BLaER1 treated with 17β-estradiol and CSF1 and Interleukin-3, amounts not matched to agents 10 nM and 100 nM (cell line): ENCODE measurements around the gene EIF6.

Experiments
- H3K27ac ChIP-seq, 11 experiments: shearing (Covaris generic); formaldehyde crosslinking; 2 replicates each; pipeline ENCODE4 v1.8.1; 2022
- H3K27me3 ChIP-seq, 11 experiments: shearing (Covaris generic); formaldehyde crosslinking; 2 replicates each; pipeline ENCODE4 v1.8.1; 2022
- H3K36me3 ChIP-seq, 11 experiments: shearing (Covaris generic); formaldehyde crosslinking; 2 replicates each; pipeline ENCODE4 v1.8.1; 2022
- H3K4me1 ChIP-seq, 10 experiments: shearing (Covaris generic); formaldehyde crosslinking; 2 replicates each; pipeline ENCODE4 v1.8.1; 2022
- H3K4me2 ChIP-seq, 11 experiments: shearing (Covaris generic); formaldehyde crosslinking; 2 replicates each; pipeline ENCODE4 v1.8.1; 2022
- H3K4me3 ChIP-seq, 10 experiments: shearing (Covaris generic); formaldehyde crosslinking; 2 replicates each; pipeline ENCODE4 v1.8.1; 2022
- H3K9ac ChIP-seq, 11 experiments: shearing (Covaris generic); formaldehyde crosslinking; 2 replicates each; pipeline ENCODE4 v1.8.1; 2022
- H3K9me3 ChIP-seq, 11 experiments: shearing (Covaris generic); formaldehyde crosslinking; replicated peaks in 1 of 11; 2 replicates each; pipeline ENCODE4 v1.8.1; 2022
- H4K20me1 ChIP-seq, 11 experiments: shearing (Covaris generic); formaldehyde crosslinking; 2 replicates each; pipeline ENCODE4 v1.8.1; 2022
- Cebpa-rat ChIP-seq, 11 experiments: shearing (Covaris generic); IDR thresholded peaks; 2 replicates each; pipeline ENCODE4 v1.8.1; 2022

The EIF6 gene

GRCh38 chr20:35283441-35284266 is 918 bp downstream of the EIF6 start:
- Histone ChIP-seq H3K4me2 (peak overlapping the region; percentile 86 to 99 (median 96)), H3K4me1 (peaks cover 14 to 38% (median 19%) of the 10 kb centered on the region in 10 experiments), H3K4me3 (peak overlapping the region; percentile 74 to 99 (median 94)), H3K27ac (peak overlapping the region; percentile 75 to 92 (median 86)), H3K9me3 (no peaks in the 10 kb centered on the region), H3K9ac (peak overlapping the region; percentile 86 to 96 (median 93)), H3K36me3 (peaks cover 34 to 49% (median 47%) of the 10 kb centered on the region in 11 experiments), H4K20me1 (peaks cover 0 to 55% (median 38%) of the 10 kb centered on the region in 11 experiments; a peak in 16 of 22 replicates), H3K27me3 (no peaks in the 10 kb centered on the region)
- TF ChIP-seq Cebpa-rat (IDR thresholded peaks at IDR 0.05), result no peak

GRCh38 chr20:35281506-35282101 is 3.0 kb downstream of the EIF6 start:
- H3K4me3 ChIP-seq, result no peak overlapping the region
- peaks cover 39 to 57% (median 53%) of the 10 kb centered on the region in 11 experiments for H3K36me3 ChIP-seq
- H3K4me1 ChIP-seq, result peaks cover 20 to 47% (median 24%) of the 10 kb centered on the region in 10 experiments
- H3K4me2 ChIP-seq, result no peak overlapping the region; a peak in 2 of 22 replicates
- no peaks in the 10 kb centered on the region for H3K27me3 ChIP-seq
- no peaks in the 10 kb centered on the region for H3K9me3 ChIP-seq
- no peak for TF ChIP-seq Cebpa-rat (IDR thresholded peaks at IDR 0.05)
- H3K9ac ChIP-seq, result no peak overlapping the region
- H3K27ac ChIP-seq, result no peak overlapping the region
- H4K20me1 ChIP-seq, result peaks cover 1 to 68% (median 42%) of the 10 kb centered on the region in 11 experiments; a peak in 18 of 22 replicates

- H3K36me3 ChIP-seq, result peaks cover 50 to 67% (median 64%) of the 10 kb centered on the region in 11 experiments
- H3K4me3 ChIP-seq, result no peak overlapping the region
- no peaks in the 10 kb centered on the region for H3K27me3 ChIP-seq
- no peak overlapping the region for H3K4me2 ChIP-seq
- no peak for TF ChIP-seq Cebpa-rat (IDR thresholded peaks at IDR 0.05)
- H3K9ac ChIP-seq, result peak overlapping the region in 3 of 11 experiments; percentile 1 to 6 (median 3); a peak in 2 of 22 replicates
- peaks cover 12 to 78% (median 52%) of the 10 kb centered on the region in 11 experiments; a peak in 18 of 22 replicates for H4K20me1 ChIP-seq
- H3K4me1 ChIP-seq, result peaks cover 25 to 58% (median 33%) of the 10 kb centered on the region in 10 experiments
- no peaks in the 10 kb centered on the region for H3K9me3 ChIP-seq
- H3K27ac ChIP-seq, result peak overlapping the region in 1 of 11 experiments; percentile 17; a peak in 1 of 22 replicates
These were observed 4.0 kb downstream of the EIF6 start for GRCh38 chr20:35280523-35280922.

- H3K27me3 ChIP-seq, result no peaks in the 10 kb centered on the region
- H3K36me3 ChIP-seq, result peaks cover 59 to 76% (median 73%) of the 10 kb centered on the region in 11 experiments
- peaks cover 21 to 81% (median 55%) of the 10 kb centered on the region in 11 experiments; a peak in 19 of 22 replicates for H4K20me1 ChIP-seq
- no peak overlapping the region for H3K4me2 ChIP-seq
- no peak overlapping the region for H3K4me3 ChIP-seq
- no peak overlapping the region for H3K27ac ChIP-seq
- H3K9me3 ChIP-seq, result no peaks in the 10 kb centered on the region
- peak overlapping the region in 8 of 11 experiments; percentile 1 to 41 (median 7); a peak in 5 of 22 replicates for H3K9ac ChIP-seq
- peaks cover 22 to 57% (median 26%) of the 10 kb centered on the region in 10 experiments for H3K4me1 ChIP-seq
- no peak for TF ChIP-seq Cebpa-rat (IDR thresholded peaks at IDR 0.05)
These were observed 4.9 kb downstream of the EIF6 start for GRCh38 chr20:35279533-35280174.

GRCh38 chr20:35279040-35279439 is 5.5 kb downstream of the EIF6 start:
- H3K4me2 ChIP-seq, result peak overlapping the region in 1 of 11 experiments; percentile 73; a peak in 1 of 22 replicates
- peaks cover 22 to 57% (median 26%) of the 10 kb centered on the region in 10 experiments for H3K4me1 ChIP-seq
- no peak for TF ChIP-seq Cebpa-rat (IDR thresholded peaks at IDR 0.05)
- peak overlapping the region in 3 of 11 experiments; percentile 11 to 96 (median 91); a peak in 3 of 22 replicates for H3K27ac ChIP-seq
- H3K27me3 ChIP-seq, result no peaks in the 10 kb centered on the region
- peak overlapping the region in 6 of 11 experiments; percentile 6 to 41 (median 20); a peak in 5 of 22 replicates for H3K9ac ChIP-seq
- H3K4me3 ChIP-seq, result no peak overlapping the region
- peaks cover 64 to 82% (median 79%) of the 10 kb centered on the region in 11 experiments for H3K36me3 ChIP-seq
- H3K9me3 ChIP-seq, result no peaks in the 10 kb centered on the region
- H4K20me1 ChIP-seq, result peaks cover 27 to 85% (median 55%) of the 10 kb centered on the region in 11 experiments; a peak in 19 of 22 replicates

GRCh38 chr20:35277531-35278395 is 6.8 kb downstream of the EIF6 start, which contains the start of gene MMP24OS:
TSS of gene MMP24OS (minus strand) at chr20:35278122. CDS start at chr20:35277929, 193 bp downstream.
- TF ChIP-seq Cebpa-rat (IDR thresholded peaks at IDR 0.05), result no peak
- Histone ChIP-seq H3K27me3 (no peaks in the 10 kb centered on the region), H3K9me3 (no peaks in the 10 kb centered on the region), H3K4me3 (peak within 1 kb of the TSS; percentile 64 to 95 (median 84)), H3K4me1 (peaks cover 11 to 47% (median 17%) of the 10 kb centered on the region in 10 experiments), H4K20me1 (peaks cover 16 to 78% (median 50%) of the 10 kb centered on the region in 11 experiments; a peak in 19 of 22 replicates), H3K36me3 (peaks cover 62 to 83% (median 78%) of the 10 kb centered on the region in 11 experiments), H3K4me2 (peak within 1 kb of the TSS; percentile 86 to 100 (median 96)), H3K9ac (peak within 1 kb of the TSS; percentile 88 to 97 (median 93)), H3K27ac (peak within 1 kb of the TSS; percentile 81 to 96 (median 91))

GRCh38 chr20:35277127-35277526 is 7.4 kb downstream of the EIF6 start:
- no peak for TF ChIP-seq Cebpa-rat (IDR thresholded peaks at IDR 0.05)
- peak overlapping the region; percentile 86 to 100 (median 96) for H3K4me2 ChIP-seq
- H3K27ac ChIP-seq, result peak overlapping the region; percentile 81 to 96 (median 91)
- H3K4me3 ChIP-seq, result peak overlapping the region; percentile 64 to 95 (median 84)
- H3K9me3 ChIP-seq, result no peaks in the 10 kb centered on the region
- peaks cover 55 to 81% (median 75%) of the 10 kb centered on the region in 11 experiments for H3K36me3 ChIP-seq
- peaks cover 12 to 75% (median 46%) of the 10 kb centered on the region in 11 experiments; a peak in 19 of 22 replicates for H4K20me1 ChIP-seq
- H3K27me3 ChIP-seq, result no peaks in the 10 kb centered on the region
- peak overlapping the region; percentile 88 to 97 (median 93) for H3K9ac ChIP-seq
- H3K4me1 ChIP-seq, result peaks cover 12 to 41% (median 14%) of the 10 kb centered on the region in 10 experiments
